BJ (cell line): ENCODE measurements around the gene GGCT. TPM values are rescaled to one million over a fixed set of nuclear protein-coding genes. Genes with fewer than 3 reads are reported as not detected.

Experiments
- CTCF ChIA-PET: fragments of 350-600 bp; formaldehyde crosslinking; extraction: SDS; loops from one replicate; lab custom pipeline; 2021; ENCODE audit warnings: antibody characterized with exemption, inconsistent platforms; lab: Yijun Ruan, JAX
- POLR2A ChIA-PET: fragments of 300-600 bp; sonication (Branson Sonifier 250); formaldehyde crosslinking; extraction: SDS; loops from one replicate; lab custom pipeline; 2021; ENCODE audit warnings: antibody characterized with exemption; lab: Charles Lee
- DNase-seq: peaks from one replicate; pipeline ENCODE4 v3.0.0-alpha.2; 2011; ENCODE audit warnings: low read depth
- H3K27me3 ChIP-seq: 2 replicates; pipeline ENCODE4 v1.6.0; 2011; ENCODE audit warnings: low read length; ENCODE audit not compliant: control insufficient read depth, insufficient read depth
- H3K36me3 ChIP-seq: 2 replicates; pipeline ENCODE4 v1.5.1; 2011; ENCODE audit warnings: low read length; ENCODE audit not compliant: control insufficient read depth, insufficient read depth
- H3K4me3 ChIP-seq: 2 replicates; pipeline ENCODE4 v1.5.1; 2011; ENCODE audit warnings: low read depth, mild to moderate bottlenecking, control low read depth, low read length
- CTCF ChIP-seq: IDR thresholded peaks from 2 replicates; pipeline ENCODE4 v1.5.1; 2011; ENCODE audit warnings: low read depth, mild to moderate bottlenecking, control low read depth, inconsistent platforms, low read length, moderate library complexity; ENCODE audit not compliant: insufficient read depth
- polyA plus RNA-seq: library from polyadenylated mRNA; depleted of rRNA; stranded (reverse); fragments of >200 nt; gene quantifications from 2 replicates; pipeline ENCODE4 v1.2.3, GENCODE V29; 2011

Gene GGCT
- polyA plus RNA-seq, 1 experiment = 16.5 TPM

- Histone ChIP-seq H3K36me3 (no peaks in the 10 kb centered on the region), H3K4me3 (no peak overlapping the region), H3K27me3 (no peaks in the 10 kb centered on the region)
- DNase-seq = no peak
- POLR2A ChIA-PET = no interaction called here
- TF ChIP-seq CTCF = no peak
- CTCF ChIA-PET = no interaction called here
Measured at GRCh38 chr7:30471205-30471604, 33.4 kb downstream of the GGCT start.

GRCh38 chr7:30470771-30471170 is 33.9 kb downstream of the GGCT start:
- Histone ChIP-seq H3K4me3 (no peak overlapping the region), H3K27me3 (no peaks in the 10 kb centered on the region), H3K36me3 (no peaks in the 10 kb centered on the region)
- no peak for TF ChIP-seq CTCF
- ChIA-PET POLR2A (no interaction called here), CTCF (no interaction called here)
- peak; percentile 64 for DNase-seq

GRCh38 chr7:30470163-30470770 is 34.4 kb downstream of the GGCT start:
- DNase-seq = no peak
- ChIA-PET POLR2A (no interaction called here), CTCF (interaction anchor here (1.1 to 1.2 kb wide), 2 partner anchors 8 to 194 kb away, joined by 3 to 4 read pairs; no protein-coding TSS in a partner anchor)
- TF ChIP-seq CTCF = no peak
- H3K36me3 ChIP-seq = no peaks in the 10 kb centered on the region
- no peak overlapping the region for H3K4me3 ChIP-seq
- no peaks in the 10 kb centered on the region for H3K27me3 ChIP-seq

GRCh38 chr7:30469303-30469702 is 35.3 kb downstream of the GGCT start:
- POLR2A ChIA-PET = interaction anchor here (0.8 to 1.2 kb wide), 2 partner anchors 9 to 11 kb away, joined by 4 read pairs; partner anchors contain the start of gene NOD1
- Histone ChIP-seq H3K4me3 (no peak overlapping the region), H3K27me3 (no peaks in the 10 kb centered on the region), H3K36me3 (no peaks in the 10 kb centered on the region)
- CTCF ChIA-PET = interaction anchor here (1.1 to 2.6 kb wide), 6 partner anchors 9 to 193 kb away, joined by 3 to 7 read pairs (median 4); no protein-coding TSS in a partner anchor
- peak; percentile 96 for DNase-seq
- TF ChIP-seq CTCF = peak; percentile 73

GRCh38 chr7:30468791-30469190 is 35.8 kb downstream of the GGCT start:
- ChIA-PET CTCF (interaction anchor here (1.1 to 2.6 kb wide), 6 partner anchors 9 to 193 kb away, joined by 3 to 7 read pairs (median 4); no protein-coding TSS in a partner anchor), POLR2A (interaction anchor here (0.8 to 1.2 kb wide), 2 partner anchors 10 kb away, joined by 4 read pairs; partner anchors contain the start of gene NOD1)
- no peak for DNase-seq
- Histone ChIP-seq H3K4me3 (no peak overlapping the region), H3K27me3 (no peaks in the 10 kb centered on the region), H3K36me3 (no peaks in the 10 kb centered on the region)
- no peak for TF ChIP-seq CTCF
